Activated B cell treated with CpG ODN at 0.5 μM for 24 hours (primary cell): ENCODE data around the gene GPN1. TPM values are rescaled to one million over a fixed set of nuclear protein-coding genes. Genes with fewer than 3 reads are reported as not detected.
"Not testable (repeated sequence)": the region's sequence is repeated elsewhere in the genome, so short reads cannot be mapped to it uniquely, and the experiment has no call there.

ENCODE experiments used
- ATAC-seq: fragments of 200-7000 bp; cut with Tn5 transposase; one replicate; pipeline ENCODE4 v1.10.0; 2021; ENCODE audit warnings: low read depth, mild to moderate bottlenecking, moderate library complexity
- CTCF ChIA-PET: fragments of 350-600 bp; sonication (Branson Sonifier 250); formaldehyde crosslinking; loops from one replicate; lab custom pipeline; 2021; ENCODE audit warnings: antibody characterized with exemption; lab: Charles Lee
- POLR2A ChIA-PET: fragments of 350-600 bp; sonication (Branson Sonifier 250); formaldehyde crosslinking; loops from one replicate; lab custom pipeline; 2021; ENCODE audit warnings: antibody characterized with exemption; lab: Charles Lee
- DNase-seq: peaks from one replicate; pipeline ENCODE4 v3.0.0; 2022
- H3K27ac Mint-ChIP-seq: one replicate; pipeline ENCODE4 v1.8.0; 2020; ENCODE audit warnings: mixed read lengths
- H3K27me3 Mint-ChIP-seq: one replicate; pipeline ENCODE4 v1.8.0; 2021; ENCODE audit warnings: mixed read lengths
- H3K36me3 Mint-ChIP-seq: one replicate; pipeline ENCODE4 v1.8.0; 2021; ENCODE audit warnings: low read depth, mixed read lengths
- H3K4me1 Mint-ChIP-seq: one replicate; pipeline ENCODE4 v1.8.0; 2021; ENCODE audit warnings: mixed read lengths
- H3K4me3 Mint-ChIP-seq: one replicate; pipeline ENCODE4 v1.8.0; 2020; ENCODE audit warnings: mild to moderate bottlenecking, mixed read lengths
- H3K9me3 Mint-ChIP-seq: one replicate; pipeline ENCODE4 v1.8.0; 2020; ENCODE audit warnings: mixed read lengths
- intact Hi-C: fragments of 100-400 bp; cut with micrococcal nuclease; formaldehyde crosslinking; loops from one replicate; pipeline ENCODE4 v1.15.1; 2024
- total RNA-seq: library from RNA; stranded (reverse); gene quantifications from 2 replicates; pipeline ENCODE4 v1.2.3, GENCODE V29; 2022
- TF ChIP-seq, protein P1 (sequence below): fragments of 200-600 bp; IDR thresholded peaks from one replicate; pipeline ENCODE4 v1.8.0; 2022; ENCODE audit warnings: antibody characterized with exemption, mild to moderate bottlenecking

Gene GPN1
- total RNA-seq, 1 donor from 2014 or later: 39.3 TPM

DNA sequence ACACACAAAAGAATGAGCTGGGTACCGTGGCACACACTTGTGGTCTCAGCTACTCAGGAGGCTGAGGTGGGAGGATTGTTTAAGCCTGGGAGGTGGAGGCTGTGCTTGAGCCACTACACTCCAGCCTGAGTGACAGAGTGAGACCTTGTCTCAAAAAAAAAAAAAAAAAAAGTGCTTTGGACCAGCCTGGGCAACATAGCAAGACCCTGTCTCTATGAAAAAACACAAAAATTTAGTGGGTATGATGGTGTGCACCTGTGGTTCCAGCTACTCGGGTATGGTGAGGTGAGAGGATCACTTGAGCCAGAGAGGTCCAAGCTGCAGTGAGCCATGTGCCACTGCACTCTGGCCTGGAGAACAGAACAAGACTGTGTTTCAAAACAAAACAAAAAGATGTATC, 35.6 kb upstream of the GPN1 start:
- intact Hi-C loops: no loop called here
- Mint-ChIP-seq H3K4me3 (no peak overlapping the region), H3K27me3 (no peaks in the 10 kb centered on the region)

DNA sequence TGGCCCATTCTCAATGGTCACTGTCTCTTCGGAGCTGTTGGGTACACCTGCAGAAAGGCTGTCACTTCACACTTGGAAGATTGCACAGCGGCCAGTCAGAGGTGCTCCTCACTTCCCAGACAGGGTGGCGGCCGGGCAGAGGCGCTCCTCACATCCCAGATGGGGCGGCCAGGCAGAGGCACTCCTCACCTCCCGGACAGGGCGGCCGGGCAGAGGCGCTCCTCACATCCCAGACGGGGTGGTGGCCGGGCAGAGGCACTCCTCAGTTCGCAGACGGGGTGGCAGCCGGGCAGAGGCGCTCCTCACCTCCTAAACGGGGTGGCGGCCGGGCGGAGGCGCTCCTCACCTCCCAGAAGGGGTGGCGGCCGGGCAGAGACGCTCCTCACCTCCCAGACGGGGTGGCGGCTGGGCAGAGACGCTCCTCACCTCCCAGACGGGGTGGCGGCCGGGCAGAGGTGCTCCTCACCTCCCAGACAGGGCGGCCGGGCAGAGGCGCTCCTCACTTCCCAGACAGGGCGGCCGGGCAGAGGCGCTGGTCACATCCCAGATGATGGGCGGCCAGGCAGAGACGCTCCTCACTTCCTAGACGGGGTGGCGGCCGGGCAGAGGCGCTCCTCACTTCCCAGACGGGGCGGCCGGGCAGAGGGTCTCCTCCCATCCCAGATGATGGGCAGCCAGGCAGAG, 34.7 kb upstream of the GPN1 start:
- DNase-seq, CTCF ChIA-PET, H3K4me3 Mint-ChIP-seq, H3K27me3 Mint-ChIP-seq, H3K27ac Mint-ChIP-seq, POLR2A ChIA-PET, ATAC-seq, intact Hi-C loops: not testable (repeated sequence)
- peaks cover 25% of the 10 kb centered on the region for H3K9me3 Mint-ChIP-seq
- peaks cover 63% of the 10 kb centered on the region for H3K36me3 Mint-ChIP-seq
- H3K4me1 Mint-ChIP-seq: peaks cover 24% of the 10 kb centered on the region

More for the DNA sequence above, 35.6 kb upstream of the GPN1 start:
- ChIA-PET CTCF (no interaction called here), POLR2A (no interaction called here)
- peaks cover 56% of the 10 kb centered on the region for H3K36me3 Mint-ChIP-seq
- H3K27ac Mint-ChIP-seq: no peak overlapping the region
- H3K9me3 Mint-ChIP-seq: peaks cover 25% of the 10 kb centered on the region
- DNase-seq: no peak
- TF ChIP-seq, protein P1, sequence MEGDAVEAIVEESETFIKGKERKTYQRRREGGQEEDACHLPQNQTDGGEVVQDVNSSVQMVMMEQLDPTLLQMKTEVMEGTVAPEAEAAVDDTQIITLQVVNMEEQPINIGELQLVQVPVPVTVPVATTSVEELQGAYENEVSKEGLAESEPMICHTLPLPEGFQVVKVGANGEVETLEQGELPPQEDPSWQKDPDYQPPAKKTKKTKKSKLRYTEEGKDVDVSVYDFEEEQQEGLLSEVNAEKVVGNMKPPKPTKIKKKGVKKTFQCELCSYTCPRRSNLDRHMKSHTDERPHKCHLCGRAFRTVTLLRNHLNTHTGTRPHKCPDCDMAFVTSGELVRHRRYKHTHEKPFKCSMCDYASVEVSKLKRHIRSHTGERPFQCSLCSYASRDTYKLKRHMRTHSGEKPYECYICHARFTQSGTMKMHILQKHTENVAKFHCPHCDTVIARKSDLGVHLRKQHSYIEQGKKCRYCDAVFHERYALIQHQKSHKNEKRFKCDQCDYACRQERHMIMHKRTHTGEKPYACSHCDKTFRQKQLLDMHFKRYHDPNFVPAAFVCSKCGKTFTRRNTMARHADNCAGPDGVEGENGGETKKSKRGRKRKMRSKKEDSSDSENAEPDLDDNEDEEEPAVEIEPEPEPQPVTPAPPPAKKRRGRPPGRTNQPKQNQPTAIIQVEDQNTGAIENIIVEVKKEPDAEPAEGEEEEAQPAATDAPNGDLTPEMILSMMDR: no peak
- ATAC-seq: no peak
- peaks cover 24% of the 10 kb centered on the region for H3K4me1 Mint-ChIP-seq

DNA sequence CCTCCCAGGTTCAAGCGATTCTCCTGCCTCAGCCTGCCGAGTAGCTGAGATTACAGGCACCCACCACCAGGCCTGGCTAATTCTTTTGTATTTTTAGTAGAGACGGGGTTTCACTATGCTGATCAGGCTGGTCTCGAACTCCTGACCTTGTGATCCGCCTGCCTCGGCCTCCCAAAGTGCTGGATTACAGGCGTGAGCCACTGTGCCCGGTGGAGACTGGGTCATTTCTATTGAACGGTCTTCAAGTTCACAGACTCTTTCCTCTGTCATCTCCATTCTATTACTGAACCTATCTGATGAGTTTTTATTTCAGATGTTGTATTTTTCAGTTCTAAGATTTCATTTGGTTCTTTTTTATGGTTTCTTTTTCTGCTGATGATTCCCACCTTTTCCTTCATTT, 33.4 kb upstream of the GPN1 start:
- intact Hi-C loops, H3K27ac Mint-ChIP-seq, H3K4me3 Mint-ChIP-seq, POLR2A ChIA-PET, DNase-seq, ATAC-seq, CTCF ChIA-PET, H3K27me3 Mint-ChIP-seq: not testable (repeated sequence)
- H3K36me3 Mint-ChIP-seq: peaks cover 65% of the 10 kb centered on the region
- peaks cover 15% of the 10 kb centered on the region for H3K9me3 Mint-ChIP-seq
- peaks cover 22% of the 10 kb centered on the region for H3K4me1 Mint-ChIP-seq

DNA sequence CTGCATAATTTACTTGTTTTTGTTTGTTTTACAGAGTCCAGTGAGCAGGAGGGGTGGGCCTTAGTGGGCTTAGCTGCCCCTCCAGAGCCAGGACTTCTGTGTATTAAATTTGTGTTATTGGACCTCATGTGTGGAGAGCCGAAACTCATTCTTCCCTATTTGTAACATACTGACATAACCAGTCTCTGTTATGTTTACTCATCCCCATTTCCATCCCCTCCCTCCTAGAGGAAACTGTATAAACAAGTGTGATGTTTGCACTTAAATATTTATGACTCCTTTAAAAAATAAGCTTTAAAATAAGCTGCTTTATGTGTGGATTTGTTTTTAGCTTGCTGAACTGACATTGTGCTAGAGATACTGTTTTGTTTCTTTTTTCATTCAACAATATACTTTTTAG, 32.2 kb upstream of the GPN1 start:
- CTCF ChIA-PET: no interaction called here
- TF ChIP-seq, protein P1: no peak
- Mint-ChIP-seq H3K4me3 (no peak overlapping the region), H3K27ac (no peak overlapping the region), H3K9me3 (peaks cover 10% of the 10 kb centered on the region), H3K36me3 (peaks cover 68% of the 10 kb centered on the region), H3K27me3 (no peaks in the 10 kb centered on the region), H3K4me1 (peaks cover 19% of the 10 kb centered on the region)
- DNase-seq (no peak), ATAC-seq (no peak)
- POLR2A ChIA-PET: no interaction called here
- intact Hi-C loops: no loop called here

DNA sequence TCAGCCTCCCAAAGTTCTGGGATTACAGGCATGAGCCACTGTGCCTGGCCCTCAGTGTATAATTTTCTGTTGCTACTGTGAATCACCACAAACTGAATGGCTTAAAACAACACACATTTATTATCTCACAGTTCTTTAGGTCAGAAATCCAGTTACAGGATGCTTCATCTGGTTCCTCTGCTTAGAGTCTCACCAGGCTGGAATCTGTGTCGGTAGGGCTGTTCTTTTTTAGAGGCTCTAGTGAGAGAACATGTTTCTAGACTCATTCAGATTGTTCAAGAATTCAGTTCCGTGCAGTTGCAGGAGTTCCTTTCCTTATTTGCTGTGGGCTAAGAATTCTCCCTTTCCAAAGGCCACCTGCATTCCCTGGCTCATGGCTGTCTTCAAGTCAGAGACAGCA, 22.2 kb upstream of the GPN1 start:
- TF ChIP-seq, protein P1: no peak
- Mint-ChIP-seq H3K4me1 (no peaks in the 10 kb centered on the region), H3K36me3 (peaks cover 77% of the 10 kb centered on the region)

DNA sequence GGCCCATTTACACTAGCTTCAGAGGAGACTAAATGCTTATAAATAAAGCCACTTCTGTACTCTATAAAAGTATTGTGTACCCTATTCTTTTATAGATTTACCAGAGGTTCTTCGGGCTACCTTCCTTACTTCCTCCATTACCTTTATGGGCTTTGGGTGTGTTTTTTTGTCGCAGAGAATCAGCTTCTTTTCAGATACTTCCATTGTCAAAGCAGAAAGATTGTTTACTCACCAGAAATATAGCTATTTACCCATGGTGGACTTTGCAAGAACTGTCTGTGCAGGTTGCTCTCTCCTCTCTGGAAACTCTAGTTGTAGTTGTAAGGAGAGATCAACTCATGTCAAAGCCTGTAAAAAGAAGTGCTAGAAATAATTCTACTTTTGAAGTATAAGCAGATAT, 14.9 kb upstream of the GPN1 start:
- Mint-ChIP-seq H3K36me3 (peaks cover 75% of the 10 kb centered on the region), H3K4me3 (no peak overlapping the region), H3K27ac (no peak overlapping the region), H3K9me3 (no peaks in the 10 kb centered on the region), H3K4me1 (no peaks in the 10 kb centered on the region), H3K27me3 (no peaks in the 10 kb centered on the region)
- TF ChIP-seq, protein P1: no peak
- ChIA-PET POLR2A (no interaction called here), CTCF (no interaction called here)
- intact Hi-C loops: no loop called here
- ATAC-seq (no peak), DNase-seq (no peak)

More for the DNA sequence above, 22.2 kb upstream of the GPN1 start:
- intact Hi-C loops: no loop called here
- Mint-ChIP-seq H3K4me3 (no peak overlapping the region), H3K9me3 (no peaks in the 10 kb centered on the region), H3K27ac (no peak overlapping the region), H3K27me3 (no peaks in the 10 kb centered on the region)
- CTCF ChIA-PET: no interaction called here
- no peak for ATAC-seq
- no peak for DNase-seq
- POLR2A ChIA-PET: no interaction called here
